ENCODE data around the gene DEPDC4. TPM values are rescaled to one million over a fixed set of nuclear protein-coding genes. Genes with fewer than 3 reads are reported as not detected.

DEPDC4 gene
- total and polyA plus RNA-seq, 10 of the 15 experiments (the other 5 are each of a cell fraction or from before 2014, with no cell fraction given), result 1.5 to 4.7 (median 2.2) TPM

DNA sequence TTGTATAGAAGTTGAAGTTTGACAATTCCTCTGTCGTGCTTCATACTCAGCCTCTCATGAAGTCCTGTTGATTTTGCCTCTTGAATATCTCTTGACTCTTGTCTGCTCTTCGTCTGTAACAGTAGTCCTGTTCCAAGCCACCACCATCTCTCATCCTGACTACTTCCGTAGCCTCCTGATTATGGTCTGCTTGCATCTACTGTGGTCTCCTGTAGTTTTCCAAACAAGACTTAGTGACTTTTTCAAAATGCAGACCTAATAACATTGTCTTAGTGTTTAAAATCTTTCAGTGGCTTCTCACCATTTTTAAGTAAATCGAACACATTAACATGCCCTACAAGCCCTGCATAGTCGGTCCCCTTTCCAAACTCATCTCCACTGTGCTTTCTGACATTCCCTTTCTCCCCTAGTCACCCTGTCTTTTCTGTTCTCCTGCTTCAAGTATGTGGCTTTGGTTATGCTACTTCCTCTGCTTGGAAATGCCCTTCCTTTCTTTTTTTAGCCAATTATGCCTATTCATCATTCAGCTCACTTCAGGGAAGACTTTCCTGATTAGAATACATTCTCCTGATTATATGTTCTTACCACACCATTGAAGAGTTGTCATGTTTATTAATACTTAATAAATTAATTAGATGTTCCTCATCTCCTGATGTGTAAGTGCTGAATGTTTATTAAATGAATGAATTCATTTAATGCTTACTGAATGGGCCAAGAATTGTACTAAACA lies 2.1 kb upstream of the DEPDC4 start (continued):
- no peak for TF ChIP-seq RELB (IDR thresholded peaks at IDR 0.05; ENCODE audit: low read depth)
- no peak for TF ChIP-seq RUNX3 (IDR thresholded peaks at IDR 0.05; ENCODE audit: low read length)
- TF ChIP-seq BCL11A (IDR thresholded peaks at IDR 0.05; ENCODE audit: low read depth, low read length), result no peak
- TF ChIP-seq CUX1 (IDR thresholded peaks at IDR 0.05; ENCODE audit: insufficient replicate concordance, low read depth, low read length), result no peak
- no peak for TF ChIP-seq POU2F2 (IDR thresholded peaks at IDR 0.05; ENCODE audit: borderline replicate concordance, low read depth, low read length)
- no peak for TF ChIP-seq SUPT20H (IDR thresholded peaks at IDR 0.05; ENCODE audit: borderline replicate concordance, control insufficient read depth, low read depth, low read length)
